Tibial nerve (tissue), 4 donors: ENCODE data around the gene SOHLH2.
A peak's percentile ranks its signal among the peaks of the same experiment; 100 is the strongest.

Source experiments
- CTCF ChIP-seq, 5 experiments: fragments of 200-600 bp in 3 of 5; fragments of 450-650 bp in 2 of 5; sonication (generic) in 3 of 5; IDR thresholded peaks; one replicate each; pipeline ENCODE4 v1.5.1; 2016 to 2019; ENCODE audit warnings: antibody characterized with exemption in 5 of 5, mild to moderate bottlenecking in 3 of 5, moderate library complexity in 2 of 5
- EP300 ChIP-seq, 2 donors: sonication (generic); formaldehyde crosslinking; IDR thresholded peaks; one replicate each; pipeline ENCODE4 v1.6.1; 2017; ENCODE audit warnings: antibody characterized with exemption in 2 of 2, mild to moderate bottlenecking in 1 of 2

GRCh38 chr13:36163809-36164308, 50.5 kb downstream of the SOHLH2 start:
- TF ChIP-seq EP300 (IDR thresholded peaks at IDR 0.05): peak; percentile 29 to 75
- no peak for TF ChIP-seq CTCF (IDR thresholded peaks at IDR 0.05)
